HEK293 (cell line): ENCODE data around the gene ARHGAP1.

Experiments
- KLF7 ChIP-seq: fragments of 450-650 bp; formaldehyde crosslinking; IDR thresholded peaks from 2 replicates; pipeline ENCODE4 v1.5.1; 2016; ENCODE audit warnings: missing biosample characterization, missing genetic modification characterization, borderline replicate concordance
- YY1 ChIP-seq: fragments of 450-650 bp; formaldehyde crosslinking; IDR thresholded peaks from 2 replicates; pipeline ENCODE4 v1.5.1; 2018; ENCODE audit warnings: missing biosample characterization, missing genetic modification characterization
- ZBTB21 ChIP-seq: fragments of 450-650 bp; formaldehyde crosslinking; IDR thresholded peaks from 2 replicates; pipeline ENCODE4 v1.5.1; 2017; ENCODE audit warnings: missing biosample characterization, missing genetic modification characterization
- ZNF169 ChIP-seq: fragments of 450-650 bp; formaldehyde crosslinking; IDR thresholded peaks from 2 replicates; pipeline ENCODE4 v1.5.1; 2016; ENCODE audit warnings: missing biosample characterization, missing genetic modification characterization
- ZNF18 ChIP-seq: fragments of 450-650 bp; formaldehyde crosslinking; IDR thresholded peaks from 2 replicates; pipeline ENCODE4 v1.5.1; 2016; ENCODE audit warnings: missing biosample characterization, missing genetic modification characterization
- ZNF571 ChIP-seq: fragments of 450-650 bp; formaldehyde crosslinking; IDR thresholded peaks from 2 replicates; pipeline ENCODE4 v1.5.0; 2017; ENCODE audit warnings: missing biosample characterization, missing genetic modification characterization
- ZNF704 ChIP-seq: fragments of 450-650 bp; formaldehyde crosslinking; IDR thresholded peaks from 2 replicates; pipeline ENCODE4 v1.5.1; 2016; ENCODE audit warnings: missing biosample characterization, missing genetic modification characterization
- TF ChIP-seq, protein P1 (sequence below): fragments of 450-650 bp; formaldehyde crosslinking; IDR thresholded peaks from 2 replicates; pipeline ENCODE4 v1.5.1; 2016; ENCODE audit warnings: missing biosample characterization, missing genetic modification characterization, borderline replicate concordance
- TF ChIP-seq, protein P2 (sequence below): fragments of 450-650 bp; formaldehyde crosslinking; IDR thresholded peaks from 2 replicates; pipeline ENCODE4 v1.5.1; 2016; ENCODE audit warnings: missing biosample characterization, missing genetic modification characterization
- TF ChIP-seq, protein P3 (sequence below): fragments of 450-650 bp; formaldehyde crosslinking; optimal IDR thresholded peaks from 2 replicates; pipeline ENCODE3; 2016; ENCODE audit warnings: missing biosample characterization, mild to moderate bottlenecking, missing genetic modification characterization
- TF ChIP-seq, protein P4 (sequence below): fragments of 450-650 bp; formaldehyde crosslinking; IDR thresholded peaks from 2 replicates; pipeline ENCODE4 v1.5.1; 2016; ENCODE audit warnings: missing biosample characterization, missing genetic modification characterization

DNA sequence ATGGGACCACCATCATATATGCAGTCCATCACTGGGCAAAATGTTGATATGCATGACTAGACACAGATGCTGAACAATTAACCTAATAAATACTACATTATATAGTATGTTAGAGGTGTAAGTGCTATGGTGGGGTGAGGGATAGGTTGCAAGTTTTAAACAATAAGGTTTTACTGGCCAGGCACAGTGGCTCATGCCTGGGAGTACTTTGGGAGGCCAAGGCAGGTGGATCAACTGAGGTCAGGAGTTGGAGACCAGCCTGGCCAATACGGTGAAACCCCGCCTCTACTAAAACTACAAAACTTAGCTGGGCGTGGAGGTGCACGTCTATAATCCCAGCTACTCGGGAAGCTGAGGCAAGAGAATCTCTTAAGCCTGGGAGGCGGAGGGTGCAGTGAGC lies 46.7 kb upstream of the ARHGAP1 start:
- TF ChIP-seq ZNF571 (no peak), ZNF18 (tag by site-specific recombination) (no peak), ZBTB21 (tag by site-specific recombination) (no peak), KLF7 (tag by site-specific recombination) (no peak), YY1 (no peak), ZNF169 (tag by site-specific recombination) (no peak), ZNF704 (no peak)
- TF ChIP-seq, protein P1, sequence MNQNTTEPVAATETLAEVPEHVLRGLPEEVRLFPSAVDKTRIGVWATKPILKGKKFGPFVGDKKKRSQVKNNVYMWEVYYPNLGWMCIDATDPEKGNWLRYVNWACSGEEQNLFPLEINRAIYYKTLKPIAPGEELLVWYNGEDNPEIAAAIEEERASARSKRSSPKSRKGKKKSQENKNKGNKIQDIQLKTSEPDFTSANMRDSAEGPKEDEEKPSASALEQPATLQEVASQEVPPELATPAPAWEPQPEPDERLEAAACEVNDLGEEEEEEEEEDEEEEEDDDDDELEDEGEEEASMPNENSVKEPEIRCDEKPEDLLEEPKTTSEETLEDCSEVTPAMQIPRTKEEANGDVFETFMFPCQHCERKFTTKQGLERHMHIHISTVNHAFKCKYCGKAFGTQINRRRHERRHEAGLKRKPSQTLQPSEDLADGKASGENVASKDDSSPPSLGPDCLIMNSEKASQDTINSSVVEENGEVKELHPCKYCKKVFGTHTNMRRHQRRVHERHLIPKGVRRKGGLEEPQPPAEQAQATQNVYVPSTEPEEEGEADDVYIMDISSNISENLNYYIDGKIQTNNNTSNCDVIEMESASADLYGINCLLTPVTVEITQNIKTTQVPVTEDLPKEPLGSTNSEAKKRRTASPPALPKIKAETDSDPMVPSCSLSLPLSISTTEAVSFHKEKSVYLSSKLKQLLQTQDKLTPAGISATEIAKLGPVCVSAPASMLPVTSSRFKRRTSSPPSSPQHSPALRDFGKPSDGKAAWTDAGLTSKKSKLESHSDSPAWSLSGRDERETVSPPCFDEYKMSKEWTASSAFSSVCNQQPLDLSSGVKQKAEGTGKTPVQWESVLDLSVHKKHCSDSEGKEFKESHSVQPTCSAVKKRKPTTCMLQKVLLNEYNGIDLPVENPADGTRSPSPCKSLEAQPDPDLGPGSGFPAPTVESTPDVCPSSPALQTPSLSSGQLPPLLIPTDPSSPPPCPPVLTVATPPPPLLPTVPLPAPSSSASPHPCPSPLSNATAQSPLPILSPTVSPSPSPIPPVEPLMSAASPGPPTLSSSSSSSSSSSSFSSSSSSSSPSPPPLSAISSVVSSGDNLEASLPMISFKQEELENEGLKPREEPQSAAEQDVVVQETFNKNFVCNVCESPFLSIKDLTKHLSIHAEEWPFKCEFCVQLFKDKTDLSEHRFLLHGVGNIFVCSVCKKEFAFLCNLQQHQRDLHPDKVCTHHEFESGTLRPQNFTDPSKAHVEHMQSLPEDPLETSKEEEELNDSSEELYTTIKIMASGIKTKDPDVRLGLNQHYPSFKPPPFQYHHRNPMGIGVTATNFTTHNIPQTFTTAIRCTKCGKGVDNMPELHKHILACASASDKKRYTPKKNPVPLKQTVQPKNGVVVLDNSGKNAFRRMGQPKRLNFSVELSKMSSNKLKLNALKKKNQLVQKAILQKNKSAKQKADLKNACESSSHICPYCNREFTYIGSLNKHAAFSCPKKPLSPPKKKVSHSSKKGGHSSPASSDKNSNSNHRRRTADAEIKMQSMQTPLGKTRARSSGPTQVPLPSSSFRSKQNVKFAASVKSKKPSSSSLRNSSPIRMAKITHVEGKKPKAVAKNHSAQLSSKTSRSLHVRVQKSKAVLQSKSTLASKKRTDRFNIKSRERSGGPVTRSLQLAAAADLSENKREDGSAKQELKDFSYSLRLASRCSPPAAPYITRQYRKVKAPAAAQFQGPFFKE = no peak
- TF ChIP-seq, protein P2, sequence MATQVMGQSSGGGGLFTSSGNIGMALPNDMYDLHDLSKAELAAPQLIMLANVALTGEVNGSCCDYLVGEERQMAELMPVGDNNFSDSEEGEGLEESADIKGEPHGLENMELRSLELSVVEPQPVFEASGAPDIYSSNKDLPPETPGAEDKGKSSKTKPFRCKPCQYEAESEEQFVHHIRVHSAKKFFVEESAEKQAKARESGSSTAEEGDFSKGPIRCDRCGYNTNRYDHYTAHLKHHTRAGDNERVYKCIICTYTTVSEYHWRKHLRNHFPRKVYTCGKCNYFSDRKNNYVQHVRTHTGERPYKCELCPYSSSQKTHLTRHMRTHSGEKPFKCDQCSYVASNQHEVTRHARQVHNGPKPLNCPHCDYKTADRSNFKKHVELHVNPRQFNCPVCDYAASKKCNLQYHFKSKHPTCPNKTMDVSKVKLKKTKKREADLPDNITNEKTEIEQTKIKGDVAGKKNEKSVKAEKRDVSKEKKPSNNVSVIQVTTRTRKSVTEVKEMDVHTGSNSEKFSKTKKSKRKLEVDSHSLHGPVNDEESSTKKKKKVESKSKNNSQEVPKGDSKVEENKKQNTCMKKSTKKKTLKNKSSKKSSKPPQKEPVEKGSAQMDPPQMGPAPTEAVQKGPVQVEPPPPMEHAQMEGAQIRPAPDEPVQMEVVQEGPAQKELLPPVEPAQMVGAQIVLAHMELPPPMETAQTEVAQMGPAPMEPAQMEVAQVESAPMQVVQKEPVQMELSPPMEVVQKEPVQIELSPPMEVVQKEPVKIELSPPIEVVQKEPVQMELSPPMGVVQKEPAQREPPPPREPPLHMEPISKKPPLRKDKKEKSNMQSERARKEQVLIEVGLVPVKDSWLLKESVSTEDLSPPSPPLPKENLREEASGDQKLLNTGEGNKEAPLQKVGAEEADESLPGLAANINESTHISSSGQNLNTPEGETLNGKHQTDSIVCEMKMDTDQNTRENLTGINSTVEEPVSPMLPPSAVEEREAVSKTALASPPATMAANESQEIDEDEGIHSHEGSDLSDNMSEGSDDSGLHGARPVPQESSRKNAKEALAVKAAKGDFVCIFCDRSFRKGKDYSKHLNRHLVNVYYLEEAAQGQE (tag by site-specific recombination) = no peak
- TF ChIP-seq, protein P3, sequence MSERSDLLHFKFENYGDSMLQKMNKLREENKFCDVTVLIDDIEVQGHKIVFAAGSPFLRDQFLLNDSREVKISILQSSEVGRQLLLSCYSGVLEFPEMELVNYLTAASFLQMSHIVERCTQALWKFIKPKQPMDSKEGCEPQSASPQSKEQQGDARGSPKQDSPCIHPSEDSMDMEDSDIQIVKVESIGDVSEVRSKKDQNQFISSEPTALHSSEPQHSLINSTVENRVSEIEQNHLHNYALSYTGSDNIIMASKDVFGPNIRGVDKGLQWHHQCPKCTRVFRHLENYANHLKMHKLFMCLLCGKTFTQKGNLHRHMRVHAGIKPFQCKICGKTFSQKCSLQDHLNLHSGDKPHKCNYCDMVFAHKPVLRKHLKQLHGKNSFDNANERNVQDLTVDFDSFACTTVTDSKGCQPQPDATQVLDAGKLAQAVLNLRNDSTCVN (tag by site-specific recombination) = no peak
- TF ChIP-seq, protein P4, sequence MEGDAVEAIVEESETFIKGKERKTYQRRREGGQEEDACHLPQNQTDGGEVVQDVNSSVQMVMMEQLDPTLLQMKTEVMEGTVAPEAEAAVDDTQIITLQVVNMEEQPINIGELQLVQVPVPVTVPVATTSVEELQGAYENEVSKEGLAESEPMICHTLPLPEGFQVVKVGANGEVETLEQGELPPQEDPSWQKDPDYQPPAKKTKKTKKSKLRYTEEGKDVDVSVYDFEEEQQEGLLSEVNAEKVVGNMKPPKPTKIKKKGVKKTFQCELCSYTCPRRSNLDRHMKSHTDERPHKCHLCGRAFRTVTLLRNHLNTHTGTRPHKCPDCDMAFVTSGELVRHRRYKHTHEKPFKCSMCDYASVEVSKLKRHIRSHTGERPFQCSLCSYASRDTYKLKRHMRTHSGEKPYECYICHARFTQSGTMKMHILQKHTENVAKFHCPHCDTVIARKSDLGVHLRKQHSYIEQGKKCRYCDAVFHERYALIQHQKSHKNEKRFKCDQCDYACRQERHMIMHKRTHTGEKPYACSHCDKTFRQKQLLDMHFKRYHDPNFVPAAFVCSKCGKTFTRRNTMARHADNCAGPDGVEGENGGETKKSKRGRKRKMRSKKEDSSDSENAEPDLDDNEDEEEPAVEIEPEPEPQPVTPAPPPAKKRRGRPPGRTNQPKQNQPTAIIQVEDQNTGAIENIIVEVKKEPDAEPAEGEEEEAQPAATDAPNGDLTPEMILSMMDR = no peak
